GM20000 (cell line): Measurements from ENCODE around the gene TXLNA.
"Not testable (repeated sequence)": the region's sequence is repeated elsewhere in the genome, so short reads cannot be mapped to it uniquely, and the experiment has no call there.

Experiments used
- DNase-seq: peaks from one replicate; pipeline ENCODE4 v3.0.0; 2012; ENCODE audit warnings: low spot score
- CTCF ChIP-seq: IDR thresholded peaks from 2 replicates; pipeline ENCODE4 v1.5.1; 2012; ENCODE audit warnings: mild to moderate bottlenecking, control low read depth; ENCODE audit errors: extremely low read depth, missing control alignments

TXLNA gene

GRCh38 chr1:32151319-32151787 lies 28.1 kb upstream of the TXLNA start:
- no peak for TF ChIP-seq CTCF
- no peak for DNase-seq

GRCh38 chr1:32159189-32159588 lies 20.3 kb upstream of the TXLNA start:
- TF ChIP-seq CTCF: no peak
- peak; percentile 49 for DNase-seq

DNA sequence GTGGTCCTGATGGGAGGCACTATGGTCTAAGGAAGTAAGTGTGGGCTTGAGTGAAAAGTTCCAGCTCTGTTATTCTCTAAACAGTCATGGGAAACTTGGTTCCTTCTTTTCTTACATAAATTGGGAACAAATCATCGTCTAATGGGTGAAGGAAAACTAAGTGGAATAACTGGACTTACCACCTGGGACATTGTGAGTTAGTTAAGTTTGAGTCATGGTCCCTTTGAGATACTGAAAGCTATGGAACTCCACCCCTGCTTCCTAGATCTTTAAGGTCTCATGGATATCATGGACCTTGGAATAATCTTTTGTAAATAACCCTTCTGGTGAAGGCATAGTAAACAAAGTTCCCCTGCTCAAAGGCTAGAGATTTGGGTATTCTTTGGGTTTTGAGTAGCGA lies 16.1 kb upstream of the TXLNA start:
- no peak for DNase-seq
- no peak for TF ChIP-seq CTCF

GRCh38 chr1:32165633-32166032 lies 13.8 kb upstream of the TXLNA start:
- DNase-seq: not testable (repeated sequence)

DNA sequence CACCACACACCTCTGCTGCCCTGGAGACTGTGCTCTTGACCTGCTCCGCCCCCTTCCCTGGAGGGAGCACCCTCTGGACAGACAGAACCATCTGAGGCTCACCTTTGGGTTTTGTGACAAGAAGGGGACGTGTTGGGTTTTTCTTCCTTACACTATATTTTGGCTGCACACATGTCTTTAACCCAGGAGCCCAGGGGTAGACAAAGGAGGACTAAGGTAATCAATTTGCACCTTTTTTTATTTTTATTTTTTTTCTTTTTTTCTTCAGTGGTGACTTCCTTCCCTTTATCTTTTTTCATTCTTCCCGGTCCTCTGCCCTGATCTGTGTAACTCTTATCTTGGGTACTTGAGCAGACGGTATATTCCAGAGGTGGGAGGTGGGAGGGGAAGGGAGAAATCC lies 8.5 kb upstream of the TXLNA start:
- no peak for TF ChIP-seq CTCF
- DNase-seq: no peak

GRCh38 chr1:32172621-32173245 lies 6.7 kb upstream of the TXLNA start:
- no peak for DNase-seq
- TF ChIP-seq CTCF: no peak

DNA sequence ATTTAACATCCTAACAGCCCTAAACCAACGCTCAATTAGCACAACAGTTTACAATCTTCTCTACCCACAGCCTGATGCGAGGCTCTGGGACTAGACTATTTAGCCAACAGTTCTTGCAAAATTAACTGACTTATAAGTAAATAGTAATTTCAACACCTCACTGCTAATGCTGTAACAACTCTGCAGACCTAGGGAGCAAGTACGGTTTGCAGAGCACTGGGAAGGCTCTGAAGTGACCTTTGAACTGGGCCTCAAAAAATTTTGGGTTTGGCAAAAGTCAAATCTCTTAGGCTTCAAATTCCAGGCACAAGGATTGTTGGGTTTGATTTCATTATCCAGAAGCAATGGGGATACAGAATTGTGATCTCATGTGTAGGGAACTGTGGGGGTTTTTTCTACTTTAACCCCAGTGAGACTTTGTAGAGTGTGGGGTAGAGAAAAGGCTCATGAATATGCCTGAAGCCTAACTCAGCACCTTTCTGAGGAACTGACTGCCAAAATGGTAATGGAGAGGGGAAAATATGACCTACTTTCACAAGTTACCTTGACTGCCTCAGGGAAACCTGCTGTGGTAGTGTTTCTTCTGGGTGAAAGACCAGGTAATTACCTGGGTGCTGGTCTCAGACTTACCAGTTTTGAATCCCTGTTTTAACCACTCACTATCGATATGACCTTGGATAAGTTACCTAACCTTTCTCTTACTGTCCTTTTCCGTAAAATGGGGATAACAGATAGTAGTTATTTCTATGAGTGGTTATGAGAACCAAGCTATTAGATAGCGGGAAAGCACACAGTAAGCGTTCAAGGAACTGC lies 889 bp upstream of the TXLNA start:
- DNase-seq: no peak
- no peak for TF ChIP-seq CTCF

- DNase-seq: no peak
- TF ChIP-seq CTCF: no peak
These were observed 357 bp upstream of the TXLNA start for GRCh38 chr1:32179193-32179442.
